ENCODE measurements around the gene CDKN2B.
A peak's percentile ranks its signal among the peaks of the same experiment; 100 is the strongest.
"Not testable (repeated sequence)": the region's sequence is repeated elsewhere in the genome, so short reads cannot be mapped to it uniquely, and the experiment has no call there.

Gene CDKN2B

DNA sequence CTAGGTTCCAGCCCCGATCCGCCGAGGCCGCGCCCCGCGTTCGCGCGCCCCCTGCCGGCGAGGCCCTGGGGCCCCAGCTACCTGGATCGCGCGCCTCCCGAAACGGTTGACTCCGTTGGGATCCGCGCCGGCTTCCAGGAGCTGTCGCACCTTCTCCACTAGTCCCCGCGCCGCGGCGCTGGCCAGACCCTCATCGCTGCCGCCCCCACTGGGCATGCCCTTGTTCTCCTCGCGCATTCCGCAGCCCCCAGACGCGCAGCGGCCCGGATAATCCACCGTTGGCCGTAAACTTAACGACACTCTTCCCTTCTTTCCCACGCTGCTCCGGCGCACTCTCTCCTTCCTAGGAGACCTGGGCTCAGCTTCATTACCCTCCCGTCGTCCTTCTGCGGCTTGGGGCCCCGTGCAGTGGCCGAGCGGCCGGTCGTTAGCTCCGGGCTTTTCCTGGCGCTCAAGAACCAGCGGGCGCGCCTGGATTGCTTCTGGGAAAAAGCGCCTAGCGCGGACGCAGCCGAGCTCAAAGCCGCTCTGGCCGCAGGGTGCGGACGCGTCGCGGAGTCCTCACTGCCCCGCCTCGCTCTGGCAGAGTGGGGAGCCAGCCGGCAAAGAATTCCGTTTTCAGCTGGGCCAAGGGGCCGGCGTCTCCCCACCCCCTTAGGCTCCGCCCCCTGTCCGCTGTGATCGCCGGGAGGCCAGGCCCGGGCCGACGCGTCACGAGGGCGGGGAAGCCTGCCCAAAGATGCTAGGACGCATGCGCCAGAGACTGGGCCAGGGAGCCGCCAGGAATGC lies at the start of gene CDKN2B:
CDKN2B (minus strand) TSS at position 589 of the 789 bp plus-strand sequence; CDS start at position 237, 352 bp downstream.
- H3K4me3 ChIP-seq (ENCODE audit: low read depth, low read length): peak within 1 kb of the TSS; percentile 89
- DNase-seq (ENCODE audit: low read depth): peak; percentile 84

GRCh38 chr9:22057972-22058371 lies 48.9 kb upstream of the CDKN2B start:
- DNase-seq (ENCODE audit: low read depth); H3K4me3 ChIP-seq (ENCODE audit: low read depth, low read length): not testable (repeated sequence)

DNA sequence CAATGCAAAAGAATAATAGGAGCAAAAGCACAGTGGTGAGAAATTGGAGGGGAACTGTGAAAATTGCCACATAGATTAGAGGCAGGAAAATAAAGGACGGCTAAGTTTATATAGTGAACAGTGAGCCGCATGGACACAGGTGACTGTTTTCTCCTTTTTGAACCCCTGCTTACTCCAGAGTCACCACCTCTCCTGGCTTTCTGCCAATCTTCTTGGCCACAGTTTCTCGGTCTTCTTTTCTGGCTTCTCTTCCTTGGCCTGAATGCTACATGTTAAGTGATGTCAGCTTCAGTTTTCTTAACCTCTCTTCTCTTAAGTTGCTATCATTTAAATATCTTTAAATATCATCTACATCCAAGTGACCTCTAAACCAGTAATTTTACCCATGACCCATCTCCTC lies 47.3 kb upstream of the CDKN2B start:
- DNase-seq (ENCODE audit: low read depth): no peak
- H3K4me3 ChIP-seq (ENCODE audit: low read depth, low read length): no peak overlapping the region

DNA sequence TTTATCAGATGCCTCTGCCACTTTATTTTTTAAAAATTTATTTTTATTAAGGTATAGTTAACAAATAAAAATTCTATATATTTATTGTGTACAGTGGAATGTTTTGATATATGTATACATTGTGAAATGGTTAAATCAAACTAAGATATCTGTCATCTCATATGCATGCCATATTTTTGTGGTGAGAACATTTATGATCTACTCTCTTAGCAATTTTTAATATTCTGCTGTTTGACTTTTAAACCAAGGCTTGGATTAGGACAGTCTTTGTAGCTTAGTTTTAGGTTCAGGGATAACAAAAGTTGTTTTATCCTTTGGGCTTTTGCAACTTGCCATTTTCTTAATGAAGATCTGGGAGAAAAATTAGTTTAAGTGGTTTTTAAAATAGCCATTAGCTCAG lies 46.0 kb upstream of the CDKN2B start:
- H3K4me3 ChIP-seq (ENCODE audit: low read depth, low read length): no peak overlapping the region
- no peak for DNase-seq (ENCODE audit: low read depth)

DNA sequence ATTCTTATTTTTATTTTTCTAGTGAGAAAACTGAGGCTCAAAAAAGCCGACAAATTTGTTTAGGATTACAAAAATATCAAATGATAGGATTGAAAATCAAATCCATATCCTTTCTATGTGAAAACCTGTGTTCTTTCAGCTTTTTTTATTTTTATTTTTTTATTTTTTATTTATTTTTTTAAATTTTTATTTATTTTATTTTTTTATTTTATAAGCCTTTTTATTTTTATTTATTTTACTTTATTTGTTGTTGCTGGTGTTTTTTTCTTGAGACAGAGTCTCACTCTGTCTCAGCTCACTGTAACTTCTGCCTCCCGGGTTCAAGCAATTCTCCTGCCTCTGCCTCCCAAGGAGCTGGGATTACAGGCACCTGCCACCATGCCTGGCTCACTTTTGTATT lies 45.4 kb upstream of the CDKN2B start:
- no peak for DNase-seq (ENCODE audit: low read depth)
- H3K4me3 ChIP-seq (ENCODE audit: low read depth, low read length): no peak overlapping the region

DNA sequence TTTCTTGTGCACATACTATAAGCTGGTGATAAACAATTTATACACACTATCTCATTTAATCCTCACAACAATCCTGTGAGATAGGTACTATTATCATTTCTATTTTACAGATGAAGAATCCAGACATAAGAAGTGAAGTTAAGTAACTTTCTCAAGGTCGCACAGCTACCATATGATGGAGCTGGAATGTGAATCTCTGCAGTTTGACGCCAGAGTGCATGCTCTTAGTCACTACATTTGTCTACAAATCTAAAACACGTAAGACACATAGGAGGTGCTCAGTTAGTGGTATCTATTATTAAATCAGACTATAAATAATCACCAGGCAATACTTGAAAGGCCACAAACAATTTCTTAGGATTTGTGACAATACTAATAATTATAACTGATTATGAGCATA lies 45.0 kb upstream of the CDKN2B start:
- no peak for DNase-seq (ENCODE audit: low read depth)
- no peak overlapping the region for H3K4me3 ChIP-seq (ENCODE audit: low read depth, low read length)

DNA sequence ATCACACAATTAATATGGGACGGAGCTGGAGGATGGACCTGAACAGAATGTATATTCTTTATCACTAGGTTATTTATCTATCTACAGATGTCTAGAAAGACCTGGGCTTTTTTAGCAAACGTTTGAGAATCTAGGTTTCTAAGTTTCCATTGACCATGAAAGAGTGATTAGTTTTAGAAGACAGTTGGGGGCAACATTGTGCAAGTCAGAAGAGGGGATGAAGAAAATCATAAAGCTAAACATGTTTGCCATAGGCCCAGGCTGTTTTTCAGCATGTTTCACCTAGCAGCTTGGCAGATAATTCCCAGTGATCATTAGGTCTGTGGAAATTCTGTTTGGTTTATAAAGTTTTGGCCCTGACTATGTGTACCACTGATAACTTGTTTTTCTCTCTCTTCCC lies 44.1 kb upstream of the CDKN2B start:
- DNase-seq (ENCODE audit: low read depth): no peak
- H3K4me3 ChIP-seq (ENCODE audit: low read depth, low read length): no peak overlapping the region

GRCh38 chr9:22052376-22052945 lies 43.4 kb upstream of the CDKN2B start:
- H3K4me3 ChIP-seq (ENCODE audit: low read depth, low read length): no peak overlapping the region
- DNase-seq (ENCODE audit: low read depth): peak; percentile 99

DNA sequence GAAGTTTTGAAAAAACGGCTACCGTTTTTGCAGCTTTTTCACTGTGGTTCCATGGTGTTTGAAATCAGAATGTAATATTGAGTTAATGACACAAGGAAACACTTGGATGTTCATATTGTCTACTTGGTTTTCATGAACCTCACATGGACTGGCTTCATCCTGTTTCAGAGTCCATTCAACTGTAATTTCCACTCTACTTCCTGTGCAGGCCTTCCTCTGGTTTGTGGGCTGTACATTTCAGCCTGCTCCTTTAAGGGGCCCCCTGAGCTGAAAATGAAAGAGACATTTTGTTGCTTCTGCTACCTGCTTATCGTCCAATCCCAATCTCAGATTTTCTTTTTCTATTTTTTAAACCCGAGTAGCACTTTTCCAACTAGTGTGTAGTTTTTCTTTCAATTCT lies 41.8 kb upstream of the CDKN2B start:
- no peak overlapping the region for H3K4me3 ChIP-seq (ENCODE audit: low read depth, low read length)
- no peak for DNase-seq (ENCODE audit: low read depth)

GRCh38 chr9:22049411-22049810 lies 40.3 kb upstream of the CDKN2B start:
- DNase-seq (ENCODE audit: low read depth): peak; percentile 39

GRCh38 chr9:22047596-22047995 lies 38.5 kb upstream of the CDKN2B start:
- no peak for DNase-seq (ENCODE audit: low read depth)
- H3K4me3 ChIP-seq (ENCODE audit: low read depth, low read length): no peak overlapping the region

More at GRCh38 chr9:22049411-22049810, 40.3 kb upstream of the CDKN2B start:
- no peak overlapping the region for H3K4me3 ChIP-seq (ENCODE audit: low read depth, low read length)

DNA sequence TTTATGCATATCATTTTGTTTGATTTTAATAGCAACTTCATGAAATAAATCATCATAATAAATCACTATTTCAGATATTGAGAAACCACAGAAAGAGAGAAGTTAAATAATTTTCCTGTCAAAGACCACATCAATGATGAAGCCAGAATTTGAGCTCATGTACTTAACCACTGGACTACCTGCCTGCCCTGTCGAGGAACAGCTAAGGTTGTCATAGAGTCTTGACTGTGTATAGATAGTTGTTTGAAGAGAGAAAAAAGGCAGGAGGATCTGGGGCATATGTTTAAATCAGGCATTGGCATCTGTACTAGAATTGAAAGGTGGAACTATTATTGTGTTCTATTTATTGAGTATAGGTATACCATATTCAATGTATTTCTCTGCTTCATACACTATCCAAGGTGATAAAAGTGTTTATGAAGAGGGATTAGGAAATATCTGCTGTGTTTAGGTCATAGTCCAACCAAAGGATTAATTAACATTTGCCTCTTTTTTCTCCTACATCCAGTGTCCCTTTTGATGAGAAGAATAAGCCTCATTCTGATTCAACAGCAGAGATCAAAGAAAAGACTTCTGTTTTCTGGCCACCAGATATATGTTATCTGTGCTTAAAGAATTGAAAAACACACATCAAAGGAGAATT lies 37.3 kb upstream of the CDKN2B start:
- DNase-seq (ENCODE audit: low read depth): no peak
- H3K4me3 ChIP-seq (ENCODE audit: low read depth, low read length): no peak overlapping the region

DNA sequence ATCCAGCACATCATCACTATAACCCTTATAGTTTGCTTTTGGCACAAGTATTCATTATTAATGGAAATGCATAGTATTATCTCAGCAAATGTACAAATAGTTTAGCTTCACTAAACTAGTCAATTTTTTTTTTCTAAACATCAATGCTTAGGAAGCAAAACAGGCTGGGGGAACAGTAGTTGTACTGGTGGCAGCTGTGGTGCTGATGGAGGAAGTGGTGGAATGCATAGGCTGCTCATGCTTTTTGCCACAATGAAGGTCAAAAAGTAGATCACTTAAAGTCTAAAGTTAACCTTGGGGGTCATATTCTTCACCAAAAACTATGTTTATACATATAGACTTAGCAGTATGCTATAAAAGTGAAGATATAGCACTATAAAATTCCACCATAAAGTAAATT lies 36.3 kb upstream of the CDKN2B start:
- no peak for DNase-seq (ENCODE audit: low read depth)
- H3K4me3 ChIP-seq (ENCODE audit: low read depth, low read length): no peak overlapping the region

GRCh38 chr9:22044583-22044982 lies 35.5 kb upstream of the CDKN2B start:
- peak; percentile 67 for DNase-seq (ENCODE audit: low read depth)
- H3K4me3 ChIP-seq (ENCODE audit: low read depth, low read length): no peak overlapping the region

GRCh38 chr9:22043928-22044327 lies 34.8 kb upstream of the CDKN2B start:
- DNase-seq (ENCODE audit: low read depth): no peak
- no peak overlapping the region for H3K4me3 ChIP-seq (ENCODE audit: low read depth, low read length)

DNA sequence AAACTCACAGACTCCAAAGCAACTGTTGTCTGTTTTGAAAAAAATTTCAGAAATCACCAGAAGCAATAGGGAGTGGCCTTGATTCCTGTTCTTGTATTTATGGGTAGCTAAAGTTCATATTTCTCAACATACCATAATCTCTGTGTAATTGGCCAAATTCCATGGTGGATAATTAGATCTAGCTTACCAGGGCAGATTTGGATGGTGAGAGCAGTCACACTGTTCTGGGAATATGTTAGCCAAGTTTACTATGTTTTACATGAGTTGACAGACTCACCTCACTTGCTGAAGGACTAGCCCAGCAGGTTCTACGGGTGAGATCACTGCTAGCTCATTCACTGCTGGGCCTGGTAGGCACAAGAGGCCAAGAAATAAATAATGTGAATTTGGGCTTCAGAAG lies 32.7 kb upstream of the CDKN2B start:
- DNase-seq (ENCODE audit: low read depth): no peak
- no peak overlapping the region for H3K4me3 ChIP-seq (ENCODE audit: low read depth, low read length)

DNA sequence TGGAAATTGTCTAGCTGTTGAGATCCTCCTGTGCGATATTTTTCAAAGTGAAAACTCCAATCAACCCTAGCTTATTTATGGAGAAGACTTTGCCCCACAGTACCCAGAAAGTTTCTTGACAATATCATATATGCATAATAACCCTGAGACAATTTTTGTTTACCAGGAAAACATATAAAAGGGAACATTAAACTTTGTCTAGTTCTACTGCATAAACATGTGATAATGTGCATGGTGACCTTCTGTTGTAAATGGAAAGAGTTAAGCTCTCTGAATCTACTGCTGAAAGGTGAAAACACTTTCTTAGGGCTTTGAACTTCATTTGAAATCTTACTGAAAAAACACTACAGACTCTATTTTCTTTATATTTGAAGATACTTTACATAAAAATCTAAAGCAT lies 32.2 kb upstream of the CDKN2B start:
- H3K4me3 ChIP-seq (ENCODE audit: low read depth, low read length): no peak overlapping the region
- DNase-seq (ENCODE audit: low read depth): no peak

DNA sequence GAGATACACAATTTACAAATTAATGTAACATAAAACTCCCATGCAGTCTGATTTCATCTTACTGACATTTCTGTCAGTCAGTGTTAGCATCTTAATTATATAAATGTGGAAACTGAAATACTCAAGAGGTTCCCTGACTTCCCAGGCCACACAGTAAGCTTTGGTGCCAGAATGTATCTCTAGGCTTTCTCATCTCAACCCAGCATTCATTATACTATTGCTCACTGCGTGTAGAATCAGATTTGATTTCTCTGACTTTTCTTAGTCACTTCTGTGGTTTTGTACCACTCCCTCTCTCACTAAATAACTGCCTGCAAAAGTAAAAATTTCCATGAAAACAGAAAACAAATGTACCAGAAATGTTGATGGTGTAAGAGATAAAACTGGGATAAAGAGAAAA lies 31.7 kb upstream of the CDKN2B start:
- peak; percentile 37 for DNase-seq (ENCODE audit: low read depth)
- no peak overlapping the region for H3K4me3 ChIP-seq (ENCODE audit: low read depth, low read length)

- no peak for DNase-seq (ENCODE audit: low read depth)
- no peak overlapping the region for H3K4me3 ChIP-seq (ENCODE audit: low read depth, low read length)
These were observed 30.2 kb upstream of the CDKN2B start for GRCh38 chr9:22039258-22039657.

DNA sequence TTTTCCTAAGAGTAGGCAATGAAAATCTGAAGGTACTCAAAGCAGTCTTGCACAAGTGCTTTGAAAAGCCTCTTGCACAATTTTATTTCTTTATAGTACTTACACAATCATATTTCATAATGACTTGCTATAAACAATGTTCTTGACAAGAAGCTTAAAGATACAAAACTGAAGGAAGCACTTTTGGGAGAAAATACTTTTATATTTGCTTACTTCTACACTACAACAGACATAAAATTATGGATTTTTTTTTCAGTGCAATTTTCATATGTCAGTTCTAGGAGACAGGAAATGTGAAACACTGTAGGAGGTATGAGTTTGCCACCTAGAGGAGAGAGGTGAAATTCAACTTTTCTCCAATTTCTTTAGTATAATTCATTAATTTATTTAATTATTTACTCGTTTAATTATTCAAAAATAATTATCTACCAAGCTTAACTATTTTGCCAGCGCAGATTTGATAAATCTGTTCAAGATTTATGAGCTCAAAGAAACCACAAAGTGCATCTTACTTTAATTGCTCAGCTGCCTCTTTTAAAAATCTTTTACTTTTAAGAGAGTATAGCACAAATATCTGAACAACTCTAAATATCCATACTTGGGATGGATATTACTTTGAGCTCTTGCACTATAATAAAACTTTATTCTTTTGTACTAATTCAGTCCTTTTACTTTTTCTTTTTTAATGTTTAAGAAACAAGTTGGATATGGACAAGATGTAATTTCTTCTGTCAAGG lies 29.0 kb upstream of the CDKN2B start:
- DNase-seq (ENCODE audit: low read depth): no peak
- H3K4me3 ChIP-seq (ENCODE audit: low read depth, low read length): no peak overlapping the region

All from skeletal muscle cell (primary cell).